SU-DHL-6 (cell line): ENCODE results near the gene HEXD.

ENCODE experiments used
- EZH2phosphoT487 ChIP-seq: fragments of 200-600 bp; sonication (generic), shearing (Covaris generic); conservative IDR thresholded peaks from 2 replicates; pipeline ENCODE4 v1.6.1; 2018; ENCODE audit warnings: mild to moderate bottlenecking, antibody characterized with exemption, low read length, moderate library complexity, mixed read lengths
- TF ChIP-seq, protein P1 (sequence below): fragments of 200-600 bp; sonication (generic); IDR thresholded peaks from one replicate; pipeline ENCODE4 v1.5.1; 2017; ENCODE audit warnings: antibody characterized with exemption, mild to moderate bottlenecking, low read length, moderate library complexity; ENCODE audit not compliant: insufficient read depth, poor library complexity, severe bottlenecking

- TF ChIP-seq, protein P1, sequence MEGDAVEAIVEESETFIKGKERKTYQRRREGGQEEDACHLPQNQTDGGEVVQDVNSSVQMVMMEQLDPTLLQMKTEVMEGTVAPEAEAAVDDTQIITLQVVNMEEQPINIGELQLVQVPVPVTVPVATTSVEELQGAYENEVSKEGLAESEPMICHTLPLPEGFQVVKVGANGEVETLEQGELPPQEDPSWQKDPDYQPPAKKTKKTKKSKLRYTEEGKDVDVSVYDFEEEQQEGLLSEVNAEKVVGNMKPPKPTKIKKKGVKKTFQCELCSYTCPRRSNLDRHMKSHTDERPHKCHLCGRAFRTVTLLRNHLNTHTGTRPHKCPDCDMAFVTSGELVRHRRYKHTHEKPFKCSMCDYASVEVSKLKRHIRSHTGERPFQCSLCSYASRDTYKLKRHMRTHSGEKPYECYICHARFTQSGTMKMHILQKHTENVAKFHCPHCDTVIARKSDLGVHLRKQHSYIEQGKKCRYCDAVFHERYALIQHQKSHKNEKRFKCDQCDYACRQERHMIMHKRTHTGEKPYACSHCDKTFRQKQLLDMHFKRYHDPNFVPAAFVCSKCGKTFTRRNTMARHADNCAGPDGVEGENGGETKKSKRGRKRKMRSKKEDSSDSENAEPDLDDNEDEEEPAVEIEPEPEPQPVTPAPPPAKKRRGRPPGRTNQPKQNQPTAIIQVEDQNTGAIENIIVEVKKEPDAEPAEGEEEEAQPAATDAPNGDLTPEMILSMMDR: no peak
- TF ChIP-seq EZH2phosphoT487: no peak
Measured at GRCh38 chr17:82435103-82435502, 17.0 kb downstream of the HEXD start.
